Vagina (tissue), 2 donors: ENCODE measurements around the gene ZSCAN2. TPM values are rescaled to one million over a fixed set of nuclear protein-coding genes. Genes with fewer than 3 reads are reported as not detected.

Experiments used
- DNase-seq, 2 donors: peaks; one replicate each; pipeline ENCODE4 v3.0.0-alpha.2; 2017; ENCODE audit errors: extremely low spot score in 2 of 2
- H3K27ac ChIP-seq: fragments of 200-600 bp; sonication (generic); one replicate; pipeline ENCODE4 v1.5.1; 2019
- H3K27me3 ChIP-seq: fragments of 200-600 bp; sonication (generic); one replicate; pipeline ENCODE4 v1.5.1; 2019
- H3K36me3 ChIP-seq, 2 donors: fragments of 200-600 bp; sonication (generic); one replicate each; pipeline ENCODE4 v1.5.1; 2017 to 2019
- H3K4me1 ChIP-seq: fragments of 200-600 bp; sonication (generic); one replicate; pipeline ENCODE4 v1.5.1; 2019
- H3K4me3 ChIP-seq, 2 donors: fragments of 200-600 bp; sonication (generic); 1 replicate in 1 of 2; 2 replicates in 1 of 2; pipeline ENCODE4 v1.5.1; 2016 to 2019
- H3K9me3 ChIP-seq: fragments of 200-600 bp; sonication (generic); one replicate; pipeline ENCODE4 v1.5.1; 2019
- POLR2A ChIP-seq, 2 donors: fragments of 450-650 bp; IDR thresholded peaks; one replicate each; pipeline ENCODE4 v1.6.1; 2017; ENCODE audit warnings: antibody characterized with exemption in 2 of 2, mild to moderate bottlenecking in 2 of 2, moderate library complexity in 2 of 2
- POLR2AphosphoS5 ChIP-seq, 2 donors: sonication (generic); formaldehyde crosslinking; IDR thresholded peaks; one replicate each; pipeline ENCODE4 v1.9.0; 2017; ENCODE audit warnings: antibody characterized with exemption in 2 of 2, mild to moderate bottlenecking in 2 of 2, low read depth in 1 of 2; ENCODE audit not compliant: insufficient read depth in 1 of 2
- intact Hi-C: fragments of 100-400 bp; cut with DNase I; formaldehyde crosslinking; loops from one replicate; pipeline ENCODE4 v1.15.1; 2023
- total RNA-seq: library from RNA; depleted of rRNA; stranded (reverse); fragments of >200 nt; gene quantifications from one replicate; pipeline ENCODE4 v1.2.3, GENCODE V29; 2016
- TF ChIP-seq, protein P1 (sequence below), 3 experiments: fragments of 450-650 bp in 2 of 3; fragments of 200-600 bp in 1 of 3; sonication (generic) in 1 of 3; IDR thresholded peaks; one replicate each; pipeline ENCODE4 v1.5.1; 2017 to 2019; ENCODE audit warnings: antibody characterized with exemption in 3 of 3, mild to moderate bottlenecking in 2 of 3, moderate library complexity in 2 of 3

Gene ZSCAN2
- total RNA-seq, 1 donor from 2014 or later, result 7.9 TPM

- H3K4me3 ChIP-seq, result no peak overlapping the region
- H3K27ac ChIP-seq, result no peak overlapping the region
- TF ChIP-seq POLR2AphosphoS5 (IDR thresholded peaks at IDR 0.05; ENCODE audit: insufficient read depth in 1 of 2, low read depth in 1 of 2) (no peak), POLR2A (IDR thresholded peaks at IDR 0.05) (no peak)
- TF ChIP-seq, protein P1, sequence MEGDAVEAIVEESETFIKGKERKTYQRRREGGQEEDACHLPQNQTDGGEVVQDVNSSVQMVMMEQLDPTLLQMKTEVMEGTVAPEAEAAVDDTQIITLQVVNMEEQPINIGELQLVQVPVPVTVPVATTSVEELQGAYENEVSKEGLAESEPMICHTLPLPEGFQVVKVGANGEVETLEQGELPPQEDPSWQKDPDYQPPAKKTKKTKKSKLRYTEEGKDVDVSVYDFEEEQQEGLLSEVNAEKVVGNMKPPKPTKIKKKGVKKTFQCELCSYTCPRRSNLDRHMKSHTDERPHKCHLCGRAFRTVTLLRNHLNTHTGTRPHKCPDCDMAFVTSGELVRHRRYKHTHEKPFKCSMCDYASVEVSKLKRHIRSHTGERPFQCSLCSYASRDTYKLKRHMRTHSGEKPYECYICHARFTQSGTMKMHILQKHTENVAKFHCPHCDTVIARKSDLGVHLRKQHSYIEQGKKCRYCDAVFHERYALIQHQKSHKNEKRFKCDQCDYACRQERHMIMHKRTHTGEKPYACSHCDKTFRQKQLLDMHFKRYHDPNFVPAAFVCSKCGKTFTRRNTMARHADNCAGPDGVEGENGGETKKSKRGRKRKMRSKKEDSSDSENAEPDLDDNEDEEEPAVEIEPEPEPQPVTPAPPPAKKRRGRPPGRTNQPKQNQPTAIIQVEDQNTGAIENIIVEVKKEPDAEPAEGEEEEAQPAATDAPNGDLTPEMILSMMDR (IDR thresholded peaks at IDR 0.05), result no peak
- no peaks in the 10 kb centered on the region for H3K9me3 ChIP-seq
- H3K36me3 ChIP-seq, result peaks cover 0 to 39% of the 10 kb centered on the region in 2 donors
- no peak for DNase-seq
- no peaks in the 10 kb centered on the region for H3K27me3 ChIP-seq
- intact Hi-C loops, result no loop called here
- no peaks in the 10 kb centered on the region for H3K4me1 ChIP-seq
These were observed 70.4 kb downstream of the ZSCAN2 start for GRCh38 chr15:84671211-84671610.

Other genes starting within 250 kb of the ZSCAN2 start
- 24.1 TPM for gene WDR73, start 53.3 kb downstream of the ZSCAN2 start, total RNA-seq
- gene NMB, start 57.2 kb downstream of the ZSCAN2 start, total RNA-seq, result 12.3 TPM
- 99.2 TPM for gene SEC11A, start 115.1 kb downstream of the ZSCAN2 start, total RNA-seq
- 21.6 TPM for gene ZNF592, start 147.6 kb downstream of the ZSCAN2 start, total RNA-seq
- 2.5 TPM for gene ALPK3, start 216.3 kb downstream of the ZSCAN2 start, total RNA-seq